NCI-H1694 treated with DMSO at 0.1 percent for 48 hours (cell line): ENCODE results near the gene RUNX2.

Experiments used
- DNase-seq: peaks from one replicate; lab custom pipeline; 2025; lab: John Stamatoyannopoulos, UW

Gene RUNX2

GRCh38 chr6:45675634-45676033 lies 347.5 kb downstream of the RUNX2 start:
- no peak for DNase-seq

DNA sequence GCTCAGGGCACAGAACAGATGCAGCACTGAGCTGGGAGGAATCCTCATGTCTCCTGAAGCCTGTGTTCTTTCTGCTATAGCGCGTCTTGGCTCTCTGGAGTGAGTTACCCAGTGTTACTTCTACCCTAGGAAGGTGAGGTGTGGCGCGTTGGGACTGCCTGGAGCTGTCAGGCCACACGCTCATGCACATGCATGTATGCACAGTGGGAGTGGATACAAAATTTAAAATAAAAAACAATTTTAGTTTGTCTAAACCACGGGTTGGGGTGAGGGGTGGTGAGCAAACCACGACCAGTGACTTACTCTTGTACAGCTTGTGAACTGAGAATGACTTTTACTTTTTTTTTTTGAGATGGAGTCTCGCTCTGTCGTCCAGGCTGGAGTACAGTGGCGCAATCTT lies 348.2 kb downstream of the RUNX2 start:
- no peak for DNase-seq

DNA sequence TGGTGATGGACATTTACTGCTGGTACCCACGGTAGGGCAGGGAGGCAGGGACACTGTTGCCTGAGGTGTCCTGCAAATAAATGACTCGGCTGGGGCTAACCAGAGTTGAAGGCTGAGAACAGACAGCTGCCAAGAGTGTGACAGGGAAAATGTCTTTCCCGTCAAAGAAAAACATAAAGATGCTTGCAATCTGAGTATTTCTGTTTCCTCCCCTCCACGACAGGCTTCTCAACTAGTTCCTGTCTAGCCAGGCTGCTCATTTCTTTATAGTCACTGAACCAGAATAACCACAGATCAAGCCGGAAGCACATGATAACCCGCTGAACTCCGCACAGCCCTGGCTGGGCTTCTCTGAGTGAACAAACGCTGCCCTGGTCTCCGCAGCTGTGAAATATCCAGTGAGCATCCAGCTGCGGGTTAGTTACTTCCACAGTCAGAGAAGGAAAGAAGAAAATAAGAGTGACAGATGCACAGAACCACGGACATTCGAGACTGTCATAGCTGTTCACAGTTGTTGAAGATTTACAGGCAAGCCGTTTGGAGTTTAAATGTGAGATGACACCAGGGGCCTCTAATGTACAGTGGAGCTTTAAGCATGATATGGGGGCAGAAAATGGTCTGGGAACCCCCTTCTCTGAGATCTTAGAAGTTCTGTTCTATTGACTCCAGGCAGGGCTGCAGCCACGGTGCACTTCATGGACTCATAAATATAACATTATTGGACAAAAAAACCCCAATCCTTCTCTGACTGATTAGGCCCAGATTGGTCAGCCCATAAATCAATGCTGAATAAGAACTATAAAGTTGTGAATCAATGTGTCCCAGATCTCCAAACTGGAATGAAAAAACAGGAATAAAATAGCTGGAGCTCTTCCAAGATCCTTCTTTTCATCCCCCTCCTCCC lies 349.5 kb downstream of the RUNX2 start:
- DNase-seq: no peak

DNA sequence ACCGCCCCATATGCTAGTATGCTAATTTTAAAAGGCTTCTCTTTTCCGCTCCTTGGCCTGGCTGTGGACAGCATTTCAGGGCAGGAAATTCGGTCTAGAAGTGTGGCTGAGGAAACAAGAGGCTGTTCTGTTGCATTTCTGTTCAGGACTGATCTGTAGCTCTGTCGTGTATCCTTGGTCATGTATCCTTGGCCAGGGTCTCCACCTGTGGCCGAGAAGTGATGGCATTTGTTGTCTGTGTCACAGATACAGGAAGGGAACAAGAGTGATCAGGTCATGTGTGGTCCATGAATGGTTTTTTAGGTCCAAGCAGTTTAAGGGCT lies 350.1 kb downstream of the RUNX2 start:
- no peak for DNase-seq

DNA sequence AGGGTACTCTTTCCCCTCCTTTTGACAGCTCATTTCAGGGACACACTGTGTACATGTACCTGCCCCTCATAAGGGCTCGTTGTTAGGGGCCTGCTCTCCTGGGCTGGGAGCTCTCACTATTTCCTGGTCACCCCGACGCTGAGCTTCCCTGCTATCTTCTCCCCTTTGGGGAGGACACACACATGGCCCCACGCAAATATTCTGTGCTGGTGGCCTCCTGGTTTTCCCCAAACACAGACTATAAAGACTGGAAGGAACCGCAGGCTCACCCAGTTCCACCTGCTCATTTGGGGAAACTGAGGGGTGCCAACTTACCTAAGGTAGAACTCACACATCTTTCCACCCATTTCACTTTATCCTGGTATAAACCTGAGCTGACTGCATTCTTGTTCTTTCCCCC lies 351.0 kb downstream of the RUNX2 start:
- no peak for DNase-seq

- no peak for DNase-seq
Observed at GRCh38 chr6:45679631-45680030, 351.5 kb downstream of the RUNX2 start.

- no peak for DNase-seq
Observed at GRCh38 chr6:45681860-45682511, 353.9 kb downstream of the RUNX2 start.

DNA sequence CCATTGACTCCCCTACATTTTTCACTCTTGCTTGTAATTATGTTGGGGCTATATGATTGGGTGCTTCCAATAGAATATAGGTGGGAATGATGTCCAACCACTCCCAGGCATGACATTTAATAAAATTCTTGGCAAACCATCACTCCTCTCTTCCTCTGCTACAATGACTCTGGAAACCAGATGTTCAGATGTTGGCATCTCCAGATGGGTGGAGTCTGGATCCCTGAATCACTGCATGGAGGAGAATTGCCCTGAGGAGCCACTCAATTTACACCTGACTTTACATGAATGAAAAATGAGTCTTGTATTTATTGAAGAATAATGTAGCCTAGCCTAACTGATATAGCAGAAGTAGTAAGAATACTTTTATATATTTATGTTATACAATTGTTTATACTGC lies 356.3 kb downstream of the RUNX2 start:
- DNase-seq: no peak

- DNase-seq: no peak
Observed at GRCh38 chr6:45685076-45685475, 356.9 kb downstream of the RUNX2 start.

GRCh38 chr6:45686841-45687569 lies 358.9 kb downstream of the RUNX2 start:
- no peak for DNase-seq

- no peak for DNase-seq
Observed at GRCh38 chr6:45687570-45687969, 359.4 kb downstream of the RUNX2 start.

DNA sequence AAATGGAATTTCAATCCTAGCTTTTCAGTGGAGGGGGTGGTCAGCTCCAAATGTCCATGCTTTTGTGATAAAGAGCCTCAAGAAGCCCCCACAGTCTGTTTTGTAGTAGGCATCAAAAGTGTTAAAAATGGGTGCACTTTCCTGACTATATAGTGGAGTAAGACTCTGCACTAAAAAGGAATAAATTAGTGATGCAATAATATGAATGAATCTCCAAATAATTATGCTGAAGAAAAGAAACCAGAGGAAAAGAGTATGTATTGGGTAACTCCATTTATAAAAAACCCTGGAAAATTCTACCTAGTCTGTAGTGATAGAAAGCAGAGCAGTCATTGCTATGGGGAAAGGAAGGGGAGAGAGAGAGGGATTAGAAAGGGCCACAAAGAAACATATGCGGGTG lies 360.1 kb downstream of the RUNX2 start:
- no peak for DNase-seq

- no peak for DNase-seq
Observed at GRCh38 chr6:45689926-45690615, 361.9 kb downstream of the RUNX2 start.

DNA sequence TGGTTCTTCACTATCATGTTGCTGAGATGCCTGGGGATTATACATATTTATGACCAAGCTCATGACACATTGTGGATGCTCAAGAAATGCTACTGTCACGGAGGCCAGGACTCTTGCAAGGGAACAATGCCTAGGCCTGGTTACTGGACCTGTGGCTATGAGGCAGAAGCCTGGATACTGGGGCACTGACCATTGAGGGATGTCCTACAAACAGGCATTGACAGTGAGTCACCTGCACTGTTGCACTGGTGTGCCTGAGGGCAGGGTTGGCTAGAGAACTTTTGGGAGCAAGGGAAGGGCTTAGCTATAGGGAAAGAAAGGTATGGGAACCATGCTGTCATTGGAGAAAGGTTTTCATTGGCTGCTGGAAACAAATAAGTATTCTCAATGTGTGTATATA lies 362.7 kb downstream of the RUNX2 start:
- DNase-seq: no peak

GRCh38 chr6:45691426-45691825 lies 363.3 kb downstream of the RUNX2 start:
- no peak for DNase-seq

GRCh38 chr6:45692021-45692420 lies 363.9 kb downstream of the RUNX2 start:
- DNase-seq: no peak

GRCh38 chr6:45696738-45697137 lies 368.6 kb downstream of the RUNX2 start:
- DNase-seq: no peak

- no peak for DNase-seq
Observed at GRCh38 chr6:45697605-45698004, 369.5 kb downstream of the RUNX2 start.

DNA sequence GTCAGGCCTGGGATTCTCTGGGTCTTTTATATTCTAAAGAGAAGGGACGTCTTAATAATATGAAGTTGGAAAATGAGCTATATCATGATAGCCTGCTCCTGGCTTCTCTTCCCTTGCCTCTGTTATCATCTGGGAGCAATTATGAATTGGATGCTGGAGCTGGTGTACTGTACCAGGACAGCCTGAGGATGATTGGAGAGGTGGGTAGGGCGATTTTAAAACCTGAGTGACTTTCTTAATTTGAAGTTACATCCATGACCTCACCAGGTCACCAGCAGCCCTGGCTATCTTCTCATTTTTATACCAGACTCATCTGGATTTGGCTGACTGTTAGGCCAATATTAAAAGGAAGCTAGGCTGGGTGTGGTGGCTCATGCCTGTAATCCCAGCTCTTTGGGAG lies 369.9 kb downstream of the RUNX2 start:
- no peak for DNase-seq

GRCh38 chr6:45699663-45700062 lies 371.5 kb downstream of the RUNX2 start:
- DNase-seq: no peak

GRCh38 chr6:45702849-45703739 lies 375.0 kb downstream of the RUNX2 start:
- DNase-seq: no peak
